HT1080 (cell line): ENCODE results near the gene FAXC. TPM values are rescaled to one million over a fixed set of nuclear protein-coding genes. Genes with fewer than 3 reads are reported as not detected.

Source experiments
- total RNA-seq: library from RNA; depleted of rRNA; stranded (reverse); fragments of >200 nt; shearing (Covaris generic); gene quantifications from 2 replicates; pipeline ENCODE4 v1.2.3, GENCODE V29; 2014; rRNA removed

FAXC gene
- total RNA-seq, 1 experiment from 2014 or later, result 5.9 TPM

Other genes starting within 250 kb of the FAXC start
- gene COQ3, start 44.5 kb upstream of the FAXC start, total RNA-seq, result 12.1 and 15.3 TPM in 2 replicates
- gene PNISR, start 75.6 kb upstream of the FAXC start, total RNA-seq, result 28.6 and 34.3 TPM in 2 replicates
- 12.3 and 12.5 TPM in 2 replicates for gene USP45, start 165.7 kb upstream of the FAXC start, total RNA-seq
- gene CCNC, start 219.0 kb upstream of the FAXC start, total RNA-seq, result 64.2 and 81.5 TPM in 2 replicates